ENCODE measurements around the gene GALNTL6.

GRCh38 chr4:172149329-172149728 lies 336.1 kb downstream of the GALNTL6 start:
- no peak for TF ChIP-seq CTCF (IDR thresholded peaks at IDR 0.05)
- no peak for TF ChIP-seq POLR2A (IDR thresholded peaks at IDR 0.05)
- TF ChIP-seq EP300 (IDR thresholded peaks at IDR 0.05; ENCODE audit: low read depth), result no peak
